IMR-90 (cell line): ENCODE results near the gene HOXC10. TPM values are rescaled to one million over a fixed set of nuclear protein-coding genes. Genes with fewer than 3 reads are reported as not detected.

Source experiments
- ATAC-seq: fragments of 200-7000 bp; cut with Tn5 transposase; 2 replicates; pipeline ENCODE4 v1.9.1; 2020; ENCODE audit warnings: low read depth, mild to moderate bottlenecking, moderate library complexity
- BruUV-seq: library from RNA; stranded (reverse); fragments of 400-500 nt; replicated peaks from 2 replicates; lab custom pipeline; 2021; lab: Mats Ljungman, UMichigan
- CTCF ChIA-PET: fragments of 300-600 bp; formaldehyde crosslinking; extraction: SDS; loops from one replicate; lab custom pipeline; 2021; ENCODE audit warnings: antibody characterized with exemption; lab: Yijun Ruan, JAX
- POLR2A ChIA-PET: fragments of 300-600 bp; sonication (Branson Sonifier 250); formaldehyde crosslinking; loops from one replicate; lab custom pipeline; 2022; ENCODE audit warnings: antibody characterized with exemption; ENCODE audit not compliant: unreplicated experiment; lab: Charles Lee
- DNase-seq: peaks from one replicate; pipeline ENCODE4 v3.0.0; 2013
- H2AFZ ChIP-seq: replicated peaks from 2 replicates; pipeline ENCODE3; 2013; ENCODE audit warnings: low read length, mild to moderate bottlenecking; ENCODE audit not compliant: poor library complexity
- H2AK5ac ChIP-seq: 2 replicates; pipeline ENCODE4 v1.6.1; 2013; ENCODE audit warnings: low read depth, low read length, inconsistent platforms
- H2AK9ac ChIP-seq: replicated peaks from 2 replicates; pipeline ENCODE3; 2013; ENCODE audit warnings: mild to moderate bottlenecking, low read depth, low read length, moderate library complexity; ENCODE audit not compliant: poor library complexity
- H2BK120ac ChIP-seq: 2 replicates; pipeline ENCODE4 v1.6.1; 2013; ENCODE audit warnings: low read depth, low read length, inconsistent platforms
- H2BK15ac ChIP-seq: 3 replicates; pipeline ENCODE4 v1.6.1; 2013; ENCODE audit warnings: low read depth, low read length, inconsistent platforms
- H2BK20ac ChIP-seq: 2 replicates; pipeline ENCODE4 v1.6.1; 2013; ENCODE audit warnings: low read depth, mild to moderate bottlenecking, inconsistent platforms, low read length, moderate library complexity
- H2BK5ac ChIP-seq: 2 replicates; pipeline ENCODE4 v1.6.1; 2013; ENCODE audit warnings: mild to moderate bottlenecking, low read depth, low read length, inconsistent platforms; ENCODE audit not compliant: poor library complexity, severe bottlenecking
- H3K14ac ChIP-seq: replicated peaks from 2 replicates; pipeline ENCODE4 v1.6.1; 2013; ENCODE audit warnings: low read depth, low read length, inconsistent platforms
- H3K18ac ChIP-seq: 2 replicates; pipeline ENCODE4 v1.6.1; 2013; ENCODE audit warnings: low read depth, low read length, control low read depth
- H3K23ac ChIP-seq: 2 replicates; pipeline ENCODE4 v1.6.1; 2013; ENCODE audit warnings: low read depth, low read length, inconsistent platforms
- H3K27ac ChIP-seq: 2 replicates; pipeline ENCODE4 v1.5.1; 2013; ENCODE audit warnings: mild to moderate bottlenecking, control low read depth, low read length; ENCODE audit not compliant: insufficient read depth
- H3K27me3 ChIP-seq: 2 replicates; pipeline ENCODE4 v1.6.1; 2013; ENCODE audit warnings: low read length; ENCODE audit not compliant: control insufficient read depth, insufficient read depth
- H3K36me3 ChIP-seq: 2 replicates; pipeline ENCODE4 v1.6.1; 2013; ENCODE audit warnings: low read length, mixed read lengths; ENCODE audit not compliant: control insufficient read depth, insufficient read depth
- H3K4ac ChIP-seq: 2 replicates; pipeline ENCODE4 v1.6.1; 2013; ENCODE audit warnings: low read depth, low read length, inconsistent platforms
- H3K4me1 ChIP-seq: 2 replicates; pipeline ENCODE4 v1.6.1; 2013; ENCODE audit warnings: low read length, mixed read lengths; ENCODE audit not compliant: control insufficient read depth, insufficient read depth
- H3K4me2 ChIP-seq: 2 replicates; pipeline ENCODE4 v1.6.1; 2013; ENCODE audit warnings: low read depth, mild to moderate bottlenecking, control low read depth, low read length, moderate library complexity
- H3K4me3 ChIP-seq: 2 replicates; pipeline ENCODE4 v1.5.1; 2013; ENCODE audit warnings: low read depth, mild to moderate bottlenecking, control low read depth, low read length, moderate library complexity; ENCODE audit not compliant: insufficient read depth
- H3K56ac ChIP-seq: 2 replicates; pipeline ENCODE4 v1.6.1; 2013; ENCODE audit warnings: low read length, inconsistent platforms; ENCODE audit not compliant: insufficient read depth; ENCODE audit errors: extremely low read depth
- H3K79me1 ChIP-seq, 2 experiments: 2 replicates each; pipeline ENCODE4 v1.6.1; 2013; ENCODE audit warnings: low read length in 2 of 2, inconsistent platforms in 1 of 2, low read depth in 1 of 2
- H3K9ac ChIP-seq: 2 replicates; pipeline ENCODE4 v1.6.1; 2013; ENCODE audit warnings: low read depth, low read length, control low read depth
- H3K9me1 ChIP-seq: 2 replicates; pipeline ENCODE4 v1.6.1; 2013; ENCODE audit warnings: low read length, inconsistent platforms; ENCODE audit not compliant: insufficient read depth
- H3K9me3 ChIP-seq: 2 replicates; pipeline ENCODE4 v1.6.1; 2013; ENCODE audit warnings: low read length; ENCODE audit not compliant: control insufficient read depth, insufficient read depth
- H4K20me1 ChIP-seq: 2 replicates; pipeline ENCODE4 v1.6.1; 2013; ENCODE audit warnings: low read length, inconsistent platforms; ENCODE audit not compliant: insufficient read depth
- H4K5ac ChIP-seq: 2 replicates; pipeline ENCODE4 v1.6.1; 2013; ENCODE audit warnings: mild to moderate bottlenecking, low read depth, low read length, control low read depth
- H4K8ac ChIP-seq, 2 experiments: 2 replicates each; pipeline ENCODE4 v1.6.1; 2013; ENCODE audit warnings: low read depth in 2 of 2, low read length in 2 of 2, control low read depth in 1 of 2, inconsistent platforms in 1 of 2
- H4K91ac ChIP-seq: 2 replicates; pipeline ENCODE4 v1.6.1; 2013; ENCODE audit warnings: low read depth, low read length, inconsistent platforms; ENCODE audit not compliant: insufficient read depth
- BHLHE40 ChIP-seq: fragments of 150-350 bp; IDR thresholded peaks from 2 replicates; pipeline ENCODE4 v1.6.1; 2016; ENCODE audit warnings: mild to moderate bottlenecking, low read depth, low read length
- CEBPB ChIP-seq: IDR thresholded peaks from 2 replicates; pipeline ENCODE4 v1.6.1; 2012; ENCODE audit warnings: low read depth, low read length, improper control_type of control experiment
- CHD1 ChIP-seq: IDR thresholded peaks from 2 replicates; pipeline ENCODE4 v1.6.1; 2012; ENCODE audit warnings: low read depth, low read length, improper control_type of control experiment
- CTCF ChIP-seq: conservative IDR thresholded peaks from 2 replicates; pipeline ENCODE4 v1.5.1; 2012; ENCODE audit warnings: mild to moderate bottlenecking, low read depth, low read length, improper control_type of control experiment
- ELK1 ChIP-seq: fragments of 150-350 bp; IDR thresholded peaks from 2 replicates; pipeline ENCODE4 v1.6.1; 2016; ENCODE audit warnings: low read depth, mild to moderate bottlenecking, low read length, moderate library complexity, borderline replicate concordance
- MAZ ChIP-seq: IDR thresholded peaks from 2 replicates; pipeline ENCODE4 v1.6.1; 2012; ENCODE audit warnings: low read depth, mild to moderate bottlenecking, low read length, improper control_type of control experiment, moderate library complexity, borderline replicate concordance
- MXI1 ChIP-seq: IDR thresholded peaks from 2 replicates; pipeline ENCODE4 v1.6.1; 2012; ENCODE audit warnings: low read depth, mild to moderate bottlenecking, low read length, moderate library complexity, borderline replicate concordance
- NFE2L2 ChIP-seq: fragments of 150-350 bp; IDR thresholded peaks from 2 replicates; pipeline ENCODE4 v1.6.1; 2016; ENCODE audit warnings: low read depth, mild to moderate bottlenecking, low read length
- RCOR1 ChIP-seq: IDR thresholded peaks from 2 replicates; pipeline ENCODE4 v1.6.1; 2012; ENCODE audit warnings: mild to moderate bottlenecking, low read length, improper control_type of control experiment; ENCODE audit not compliant: insufficient replicate concordance
- RFX5 ChIP-seq: IDR thresholded peaks from 2 replicates; pipeline ENCODE4 v1.8.0; 2012; ENCODE audit warnings: low read depth, mild to moderate bottlenecking, low read length, moderate library complexity
- SMC3 ChIP-seq: fragments of 150-350 bp; IDR thresholded peaks from 2 replicates; pipeline ENCODE4 v1.6.1; 2016; ENCODE audit warnings: low read depth, mild to moderate bottlenecking, antibody characterized with exemption, low read length, moderate library complexity
- WGBS, 2 experiments: methylation state at CpG; one replicate each; pipeline versions ENCODE4 v1.1.5 to v1.1.7; 2013; ENCODE audit warnings: missing lambda C conversion rate in 2 of 2; ENCODE audit not compliant: insufficient read length in 1 of 2; ENCODE audit errors: extremely low coverage in 2 of 2; 5-methylcytosine and 5-hydroxymethylcytosine counted together
- dilution Hi-C: fragments of 300-500 bp; cut with HindIII; formaldehyde crosslinking; loops from one replicate; pipeline ENCODE4 v1.14.3; 2018; ENCODE audit warnings: low sequenced_read_pairs; ENCODE audit not compliant: unreplicated experiment
- in situ Hi-C: fragments of 300-500 bp; cut with MboI; formaldehyde crosslinking; loops from 3 replicates; pipeline ENCODE4 v1.14.3; 2019; ENCODE audit warnings: low sequenced_read_pairs, inconsistent platforms, mixed read lengths
- intact Hi-C: fragments of 100-400 bp; cut with micrococcal nuclease; formaldehyde crosslinking; loops from 2 replicates; pipeline ENCODE4 v1.10.0; 2022
- polyA plus RNA-seq, 3 experiments: library from polyadenylated mRNA; depleted of rRNA; stranded (reverse); fragments of >200 nt; gene quantifications; 2 replicates each; pipeline ENCODE4 v1.2.3, GENCODE V29; 2012; ENCODE audit warnings: low replicate concordance in 1 of 3
- total RNA-seq: library from RNA; depleted of rRNA; stranded (reverse); fragments of >200 nt; gene quantifications from 2 replicates; pipeline ENCODE4 v1.2.3, GENCODE V29; 2012

HOXC10 gene
- total and polyA plus RNA-seq, 2 of the 4 experiments (the other 2 are of a cell fraction): 0.15 TPM; not detected in 1

GRCh38 chr12:53935383-53936341 lies 49.3 kb upstream of the HOXC10 start:
- Histone ChIP-seq H2BK20ac (no peak overlapping the region), H4K8ac (no peak overlapping the region), H3K36me3 (no peaks in the 10 kb centered on the region), H3K27me3 (peaks cover 90% of the 10 kb centered on the region), H2AK9ac (no peak overlapping the region), H2BK15ac (no peak overlapping the region), H2AFZ (no peak overlapping the region), H3K18ac (no peak overlapping the region), H2BK120ac (no peak overlapping the region), H3K4me3 (0 out of 2 replicates have a peak overlapping the region, but pooled peaks have one; percentile 15), H4K91ac (no peak overlapping the region), H3K79me1 (no peaks in the 10 kb centered on the region), H3K14ac (no peak overlapping the region), H3K56ac (no peak overlapping the region), H2BK5ac (no peak overlapping the region), H3K9me1 (no peaks in the 10 kb centered on the region), H3K4me1 (no peaks in the 10 kb centered on the region), H3K9ac (no peak overlapping the region), H3K9me3 (peaks cover 9% of the 10 kb centered on the region), H3K23ac (no peak overlapping the region), H3K4ac (no peak overlapping the region), H3K4me2 (0 out of 2 replicates have a peak overlapping the region, but pooled peaks have one; percentile 28), H3K27ac (no peak overlapping the region), H2AK5ac (no peak overlapping the region), H4K20me1 (no peaks in the 10 kb centered on the region), H4K5ac (no peak overlapping the region)
- DNase-seq (peak; percentile 1), ATAC-seq (peak; percentile 27)
- in situ Hi-C loops (no loop called here), dilution Hi-C loops (no loop called here), intact Hi-C loops (no loop called here)
- WGBS, 2 experiments: 2% methylated on average over 8 of the region's 49 CpGs; no CpG with 5 or more reads in 1 of the 2 experiments
- no peak for TF ChIP-seq CEBPB
- no peak for TF ChIP-seq RFX5
- no peak for TF ChIP-seq SMC3
- TF ChIP-seq NFE2L2: no peak
- no peak for TF ChIP-seq BHLHE40
- no peak for TF ChIP-seq CTCF
- TF ChIP-seq RCOR1: no peak
- TF ChIP-seq CHD1: no peak
- TF ChIP-seq ELK1: no peak
- no peak for TF ChIP-seq MXI1
- no peak for TF ChIP-seq MAZ
- no TSS peak for BruUV-seq
- CTCF ChIA-PET: no interaction called here
- POLR2A ChIA-PET: no interaction called here
